HG03432 (cell line): ENCODE data around the gene ZBTB44.
"Not testable (repeated sequence)": the region's sequence is repeated elsewhere in the genome, so short reads cannot be mapped to it uniquely, and the experiment has no call there.

ENCODE experiments used
- ATAC-seq: cut with Tn5 transposase; IDR thresholded peaks from one replicate; pipeline ENCODE4 v1.9.1; 2021; ENCODE audit warnings: mild to moderate bottlenecking, moderate library complexity; ENCODE audit not compliant: unreplicated experiment

Gene ZBTB44

GRCh38 chr11:130202009-130202817 lies 112.5 kb downstream of the ZBTB44 start:
- ATAC-seq, result no peak

- no peak for ATAC-seq
These were observed 113.7 kb downstream of the ZBTB44 start for GRCh38 chr11:130201026-130201425.

- ATAC-seq, result no peak
These were observed 114.9 kb downstream of the ZBTB44 start for GRCh38 chr11:130199792-130200191.

- ATAC-seq, result no peak
These were observed 115.8 kb downstream of the ZBTB44 start for GRCh38 chr11:130198964-130199363.

GRCh38 chr11:130198292-130198691 lies 116.4 kb downstream of the ZBTB44 start:
- ATAC-seq, result no peak

GRCh38 chr11:130197386-130198035 lies 117.2 kb downstream of the ZBTB44 start:
- no peak for ATAC-seq

GRCh38 chr11:130194241-130195023 lies 120.3 kb downstream of the ZBTB44 start:
- ATAC-seq, result no peak

GRCh38 chr11:130193551-130193950 lies 121.2 kb downstream of the ZBTB44 start:
- ATAC-seq, result not testable (repeated sequence)

- no peak for ATAC-seq
These were observed 121.9 kb downstream of the ZBTB44 start for GRCh38 chr11:130192845-130193267.

GRCh38 chr11:130191896-130192295 lies 122.8 kb downstream of the ZBTB44 start:
- ATAC-seq, result no peak

GRCh38 chr11:130190371-130190881 lies 124.3 kb downstream of the ZBTB44 start:
- no peak for ATAC-seq

- no peak for ATAC-seq
These were observed 125.1 kb downstream of the ZBTB44 start for GRCh38 chr11:130189492-130190210.

GRCh38 chr11:130188585-130189347 lies 126.0 kb downstream of the ZBTB44 start:
- no peak for ATAC-seq

- no peak for ATAC-seq
These were observed 126.7 kb downstream of the ZBTB44 start for GRCh38 chr11:130188047-130188446.

- no peak for ATAC-seq
These were observed 127.6 kb downstream of the ZBTB44 start for GRCh38 chr11:130187096-130187495.

- ATAC-seq, result no peak
These were observed 130.7 kb downstream of the ZBTB44 start for GRCh38 chr11:130183878-130184610.

GRCh38 chr11:130181295-130182272 lies 133.1 kb downstream of the ZBTB44 start:
- no peak for ATAC-seq

GRCh38 chr11:130180896-130181294 lies 133.8 kb downstream of the ZBTB44 start:
- ATAC-seq, result no peak
